GM12801 (cell line): Measurements from ENCODE around the gene KLF7.

Experiments used
- CTCF ChIP-seq: IDR thresholded peaks from one replicate; pipeline ENCODE4 v1.5.1; 2011; ENCODE audit warnings: control low read depth; ENCODE audit not compliant: insufficient read length; ENCODE audit errors: extremely low read depth

Gene KLF7

GRCh38 chr2:207136874-207137273 is 28.9 kb downstream of the KLF7 start:
- TF ChIP-seq CTCF = no peak

- TF ChIP-seq CTCF = no peak
Observed at GRCh38 chr2:207135801-207136457, 29.8 kb downstream of the KLF7 start.

- no peak for TF ChIP-seq CTCF
Observed at GRCh38 chr2:207135340-207135739, 30.4 kb downstream of the KLF7 start.

GRCh38 chr2:207133820-207134519 is 31.8 kb downstream of the KLF7 start:
- TF ChIP-seq CTCF = no peak

- TF ChIP-seq CTCF = no peak
Observed at GRCh38 chr2:207133458-207133819, 32.3 kb downstream of the KLF7 start.

- no peak for TF ChIP-seq CTCF
Observed at GRCh38 chr2:207132019-207132418, 33.7 kb downstream of the KLF7 start.

- no peak for TF ChIP-seq CTCF
Observed at GRCh38 chr2:207131594-207131993, 34.2 kb downstream of the KLF7 start.
